HepG2 (cell line): ENCODE measurements around the gene NRIP2. TPM values are rescaled to one million over a fixed set of nuclear protein-coding genes. Genes with fewer than 3 reads are reported as not detected.

Experiments used
- ARNT ChIP-seq: fragments of 450-650 bp; IDR thresholded peaks from 2 replicates; pipeline ENCODE4 v1.6.1; 2017
- POLR2A ChIP-seq, 2 experiments: IDR thresholded peaks; 2 replicates each; pipeline ENCODE4 v1.6.1; 2011; ENCODE audit warnings: low read depth in 2 of 2, low read length in 2 of 2, mild to moderate bottlenecking in 1 of 2, moderate library complexity in 1 of 2; ENCODE audit not compliant: insufficient read depth in 1 of 2
- RBFOX2 ChIP-seq: fragments of 200-400 bp; formaldehyde crosslinking; IDR thresholded peaks from 2 replicates; pipeline ENCODE4 v1.6.1; 2017; ENCODE audit warnings: low read depth, mild to moderate bottlenecking, low read length
- ZNF160 ChIP-seq: sonication (generic); formaldehyde crosslinking; IDR thresholded peaks from 2 replicates; pipeline ENCODE4 v1.8.0; 2022; ENCODE audit warnings: mild to moderate bottlenecking, inconsistent platforms, missing genetic modification reagents
- ZNF564 ChIP-seq: sonication (generic); formaldehyde crosslinking; IDR thresholded peaks from 2 replicates; pipeline ENCODE4 v1.8.1; 2023; ENCODE audit warnings: mild to moderate bottlenecking, missing genetic modification reagents
- ZNF777 ChIP-seq: sonication (generic); formaldehyde crosslinking; IDR thresholded peaks from 2 replicates; pipeline ENCODE4 v1.4.0; 2020; ENCODE audit warnings: missing genetic modification reagents
- ZNF782 ChIP-seq: sonication (generic); formaldehyde crosslinking; IDR thresholded peaks from 2 replicates; pipeline ENCODE4 v1.4.0; 2020; ENCODE audit warnings: missing genetic modification reagents, mild to moderate bottlenecking, borderline replicate concordance
- polyA plus RNA-seq, 8 experiments: library from polyadenylated mRNA; depleted of rRNA in 3 of 8; stranded (reverse) in 7 of 8; unstranded in 1 of 8; fragments of >200 nt; fragmentation: Illumina TruSeq in 4 of 8; extraction: Trizol in 4 of 8; gene quantifications; 2 replicates each; pipeline versions ENCODE4 v1.2.1 to v1.2.3, GENCODE V29; 2011 to 2016; ENCODE audit warnings: low read depth in 4 of 8, missing spikeins in 1 of 8, mixed read lengths in 1 of 8; ENCODE audit not compliant: insufficient read depth in 1 of 8
- total RNA-seq, 5 experiments: library from RNA; depleted of rRNA; stranded (reverse); fragments of >200 nt; fragmentation: Illumina TruSeq; extraction: Trizol; gene quantifications; 2 replicates each; pipeline ENCODE4 v1.2.3, GENCODE V29; 2016; ENCODE audit warnings: low read depth in 1 of 5
- TF ChIP-seq, protein P1 (sequence below): sonication (generic); formaldehyde crosslinking; IDR thresholded peaks from 2 replicates; pipeline ENCODE4 v1.5.0; 2020; ENCODE audit warnings: mild to moderate bottlenecking, missing genetic modification reagents, borderline replicate concordance
- TF ChIP-seq, protein P2 (sequence below): sonication (generic); formaldehyde crosslinking; IDR thresholded peaks from one replicate; pipeline ENCODE4 v1.5.1; 2020; ENCODE audit warnings: mild to moderate bottlenecking, missing genetic modification reagents; ENCODE audit errors: not compliant biosample characterization

Gene NRIP2
- total and polyA plus RNA-seq, 2 of the 13 experiments (the other 11 are each of a cell fraction or from before 2014, with no cell fraction given) = not detected

DNA sequence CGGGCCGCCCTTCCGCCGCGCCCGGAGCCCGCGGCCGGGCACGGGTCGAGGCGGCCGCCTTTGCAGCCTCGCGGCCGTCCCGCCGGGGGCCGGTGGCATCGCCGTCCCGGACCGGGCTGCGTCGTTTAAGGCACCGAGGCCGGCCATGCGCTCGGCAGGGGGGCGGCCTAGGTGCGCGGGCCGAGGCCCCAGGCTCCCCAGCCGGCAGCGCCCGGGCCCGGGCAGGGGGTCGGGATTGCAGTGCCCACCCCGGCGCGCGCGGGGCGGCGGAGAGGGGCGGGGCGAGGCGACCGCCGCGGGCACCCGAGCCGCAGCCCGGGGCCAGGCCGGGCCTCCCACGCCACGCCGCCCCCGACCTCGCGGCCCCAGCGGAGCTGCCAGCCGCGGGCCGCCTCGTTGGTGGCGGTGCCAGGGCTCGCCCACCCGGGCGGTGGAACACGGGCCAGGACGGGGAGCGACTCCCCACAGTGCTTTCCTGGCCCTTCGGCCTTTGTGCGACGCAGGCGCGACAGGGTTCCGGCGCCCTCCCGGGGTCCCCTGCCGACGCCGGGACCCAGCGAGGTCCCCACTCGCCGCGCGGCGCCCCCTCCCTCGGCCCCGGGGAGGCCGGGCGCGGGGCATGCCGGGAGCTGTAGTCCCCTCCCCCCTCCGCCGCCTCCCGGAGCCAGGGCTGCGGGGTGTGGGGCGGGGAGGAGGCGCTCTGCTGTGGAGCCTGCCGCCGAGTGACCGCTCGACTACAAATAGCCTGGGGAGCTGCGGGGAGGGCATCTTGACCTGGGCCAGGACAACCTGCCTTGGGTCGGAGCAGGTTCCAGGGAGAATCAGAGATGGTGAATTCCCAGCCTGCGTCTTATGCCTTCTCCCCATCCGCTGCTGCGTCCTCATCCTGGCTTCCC is 39.3 kb downstream of the NRIP2 start (continued):
- TF ChIP-seq, protein P1, sequence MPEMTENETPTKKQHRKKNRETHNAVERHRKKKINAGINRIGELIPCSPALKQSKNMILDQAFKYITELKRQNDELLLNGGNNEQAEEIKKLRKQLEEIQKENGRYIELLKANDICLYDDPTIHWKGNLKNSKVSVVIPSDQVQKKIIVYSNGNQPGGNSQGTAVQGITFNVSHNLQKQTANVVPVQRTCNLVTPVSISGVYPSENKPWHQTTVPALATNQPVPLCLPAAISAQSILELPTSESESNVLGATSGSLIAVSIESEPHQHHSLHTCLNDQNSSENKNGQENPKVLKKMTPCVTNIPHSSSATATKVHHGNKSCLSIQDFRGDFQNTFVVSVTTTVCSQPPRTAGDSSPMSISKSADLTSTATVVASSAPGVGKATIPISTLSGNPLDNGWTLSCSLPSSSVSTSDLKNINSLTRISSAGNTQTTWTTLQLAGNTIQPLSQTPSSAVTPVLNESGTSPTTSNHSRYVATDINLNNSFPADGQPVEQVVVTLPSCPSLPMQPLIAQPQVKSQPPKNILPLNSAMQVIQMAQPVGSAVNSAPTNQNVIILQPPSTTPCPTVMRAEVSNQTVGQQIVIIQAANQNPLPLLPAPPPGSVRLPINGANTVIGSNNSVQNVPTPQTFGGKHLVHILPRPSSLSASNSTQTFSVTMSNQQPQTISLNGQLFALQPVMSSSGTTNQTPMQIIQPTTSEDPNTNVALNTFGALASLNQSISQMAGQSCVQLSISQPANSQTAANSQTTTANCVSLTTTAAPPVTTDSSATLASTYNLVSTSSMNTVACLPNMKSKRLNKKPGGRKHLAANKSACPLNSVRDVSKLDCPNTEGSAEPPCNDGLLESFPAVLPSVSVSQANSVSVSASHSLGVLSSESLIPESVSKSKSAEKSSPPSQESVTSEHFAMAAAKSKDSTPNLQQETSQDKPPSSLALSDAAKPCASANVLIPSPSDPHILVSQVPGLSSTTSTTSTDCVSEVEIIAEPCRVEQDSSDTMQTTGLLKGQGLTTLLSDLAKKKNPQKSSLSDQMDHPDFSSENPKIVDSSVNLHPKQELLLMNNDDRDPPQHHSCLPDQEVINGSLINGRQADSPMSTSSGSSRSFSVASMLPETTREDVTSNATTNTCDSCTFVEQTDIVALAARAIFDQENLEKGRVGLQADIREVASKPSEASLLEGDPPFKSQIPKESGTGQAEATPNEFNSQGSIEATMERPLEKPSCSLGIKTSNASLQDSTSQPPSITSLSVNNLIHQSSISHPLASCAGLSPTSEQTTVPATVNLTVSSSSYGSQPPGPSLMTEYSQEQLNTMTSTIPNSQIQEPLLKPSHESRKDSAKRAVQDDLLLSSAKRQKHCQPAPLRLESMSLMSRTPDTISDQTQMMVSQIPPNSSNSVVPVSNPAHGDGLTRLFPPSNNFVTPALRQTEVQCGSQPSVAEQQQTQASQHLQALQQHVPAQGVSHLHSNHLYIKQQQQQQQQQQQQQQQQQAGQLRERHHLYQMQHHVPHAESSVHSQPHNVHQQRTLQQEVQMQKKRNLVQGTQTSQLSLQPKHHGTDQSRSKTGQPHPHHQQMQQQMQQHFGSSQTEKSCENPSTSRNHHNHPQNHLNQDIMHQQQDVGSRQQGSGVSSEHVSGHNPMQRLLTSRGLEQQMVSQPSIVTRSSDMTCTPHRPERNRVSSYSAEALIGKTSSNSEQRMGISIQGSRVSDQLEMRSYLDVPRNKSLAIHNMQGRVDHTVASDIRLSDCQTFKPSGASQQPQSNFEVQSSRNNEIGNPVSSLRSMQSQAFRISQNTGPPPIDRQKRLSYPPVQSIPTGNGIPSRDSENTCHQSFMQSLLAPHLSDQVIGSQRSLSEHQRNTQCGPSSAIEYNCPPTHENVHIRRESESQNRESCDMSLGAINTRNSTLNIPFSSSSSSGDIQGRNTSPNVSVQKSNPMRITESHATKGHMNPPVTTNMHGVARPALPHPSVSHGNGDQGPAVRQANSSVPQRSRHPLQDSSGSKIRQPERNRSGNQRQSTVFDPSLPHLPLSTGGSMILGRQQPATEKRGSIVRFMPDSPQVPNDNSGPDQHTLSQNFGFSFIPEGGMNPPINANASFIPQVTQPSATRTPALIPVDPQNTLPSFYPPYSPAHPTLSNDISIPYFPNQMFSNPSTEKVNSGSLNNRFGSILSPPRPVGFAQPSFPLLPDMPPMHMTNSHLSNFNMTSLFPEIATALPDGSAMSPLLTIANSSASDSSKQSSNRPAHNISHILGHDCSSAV (CRISPR knock-in tag) = no peak
- no peak for TF ChIP-seq ARNT
- peak; percentile 71 for TF ChIP-seq RBFOX2
- TF ChIP-seq, protein P2, sequence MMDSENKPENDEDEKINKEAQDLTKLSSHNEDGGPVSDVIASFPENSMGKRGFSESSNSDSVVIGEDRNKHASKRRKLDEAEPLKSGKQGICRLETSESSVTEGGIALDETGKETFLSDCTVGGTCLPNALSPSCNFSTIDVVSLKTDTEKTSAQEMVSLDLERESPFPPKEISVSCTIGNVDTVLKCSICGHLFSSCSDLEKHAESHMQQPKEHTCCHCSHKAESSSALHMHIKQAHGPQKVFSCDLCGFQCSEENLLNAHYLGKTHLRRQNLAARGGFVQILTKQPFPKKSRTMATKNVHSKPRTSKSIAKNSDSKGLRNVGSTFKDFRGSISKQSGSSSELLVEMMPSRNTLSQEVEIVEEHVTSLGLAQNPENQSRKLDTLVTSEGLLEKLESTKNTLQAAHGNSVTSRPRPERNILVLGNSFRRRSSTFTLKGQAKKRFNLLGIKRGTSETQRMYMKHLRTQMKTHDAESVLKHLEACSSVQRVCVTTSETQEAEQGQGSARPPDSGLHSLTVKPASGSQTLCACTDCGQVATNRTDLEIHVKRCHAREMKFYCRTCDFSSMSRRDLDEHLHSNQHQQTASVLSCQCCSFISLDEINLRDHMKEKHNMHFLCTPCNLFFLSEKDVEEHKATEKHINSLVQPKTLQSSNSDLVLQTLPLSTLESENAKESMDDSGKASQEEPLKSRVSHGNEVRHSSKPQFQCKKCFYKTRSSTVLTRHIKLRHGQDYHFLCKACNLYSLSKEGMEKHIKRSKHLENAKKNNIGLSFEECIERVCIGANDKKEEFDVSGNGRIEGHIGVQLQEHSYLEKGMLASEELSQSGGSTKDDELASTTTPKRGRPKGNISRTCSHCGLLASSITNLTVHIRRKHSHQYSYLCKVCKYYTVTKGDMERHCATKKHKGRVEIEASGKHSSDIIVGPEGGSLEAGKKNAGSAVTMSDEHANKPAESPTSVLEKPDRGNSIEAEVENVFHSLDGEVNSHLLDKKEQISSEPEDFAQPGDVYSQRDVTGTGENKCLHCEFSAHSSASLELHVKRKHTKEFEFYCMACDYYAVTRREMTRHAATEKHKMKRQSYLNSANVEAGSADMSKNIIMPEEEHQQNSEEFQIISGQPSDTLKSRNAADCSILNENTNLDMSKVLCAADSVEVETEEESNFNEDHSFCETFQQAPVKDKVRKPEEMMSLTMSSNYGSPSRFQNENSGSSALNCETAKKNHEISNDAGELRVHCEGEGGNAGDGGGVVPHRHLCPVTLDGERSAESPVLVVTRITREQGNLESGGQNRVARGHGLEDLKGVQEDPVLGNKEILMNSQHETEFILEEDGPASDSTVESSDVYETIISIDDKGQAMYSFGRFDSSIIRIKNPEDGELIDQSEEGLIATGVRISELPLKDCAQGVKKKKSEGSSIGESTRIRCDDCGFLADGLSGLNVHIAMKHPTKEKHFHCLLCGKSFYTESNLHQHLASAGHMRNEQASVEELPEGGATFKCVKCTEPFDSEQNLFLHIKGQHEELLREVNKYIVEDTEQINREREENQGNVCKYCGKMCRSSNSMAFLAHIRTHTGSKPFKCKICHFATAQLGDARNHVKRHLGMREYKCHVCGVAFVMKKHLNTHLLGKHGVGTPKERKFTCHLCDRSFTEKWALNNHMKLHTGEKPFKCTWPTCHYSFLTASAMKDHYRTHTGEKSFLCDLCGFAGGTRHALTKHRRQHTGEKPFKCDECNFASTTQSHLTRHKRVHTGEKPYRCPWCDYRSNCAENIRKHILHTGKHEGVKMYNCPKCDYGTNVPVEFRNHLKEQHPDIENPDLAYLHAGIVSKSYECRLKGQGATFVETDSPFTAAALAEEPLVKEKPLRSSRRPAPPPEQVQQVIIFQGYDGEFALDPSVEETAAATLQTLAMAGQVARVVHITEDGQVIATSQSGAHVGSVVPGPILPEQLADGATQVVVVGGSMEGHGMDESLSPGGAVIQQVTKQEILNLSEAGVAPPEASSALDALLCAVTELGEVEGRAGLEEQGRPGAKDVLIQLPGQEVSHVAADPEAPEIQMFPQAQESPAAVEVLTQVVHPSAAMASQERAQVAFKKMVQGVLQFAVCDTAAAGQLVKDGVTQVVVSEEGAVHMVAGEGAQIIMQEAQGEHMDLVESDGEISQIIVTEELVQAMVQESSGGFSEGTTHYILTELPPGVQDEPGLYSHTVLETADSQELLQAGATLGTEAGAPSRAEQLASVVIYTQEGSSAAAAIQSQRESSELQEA (CRISPR knock-in tag) = no peak
- peak; percentile 52; the same call in 1 of the 2 replicates for TF ChIP-seq ZNF777
- no peak for TF ChIP-seq ZNF160 (CRISPR knock-in tag)
- 0 out of 2 replicates have a peak, but pooled peaks have one; percentile 8 for TF ChIP-seq ZNF782
- TF ChIP-seq ZNF564 (CRISPR knock-in tag) = peak; percentile 39; the same call in 1 of the 2 replicates
- 0 out of 4 replicates have a peak, but pooled peaks have one; percentile 24 to 34 for TF ChIP-seq POLR2A (IDR thresholded peaks at IDR 0.05; ENCODE audit: insufficient read depth in 1 of 2, low read depth in 2 of 2, low read length in 2 of 2)
